Cardiac septum (tissue), 1 donor: ENCODE results near the gene GGT6. TPM values are rescaled to one million over a fixed set of nuclear protein-coding genes. Genes with fewer than 3 reads are reported as not detected.

Experiments used
- DNase-seq: peaks from one replicate; pipeline ENCODE4 v3.0.0-alpha.2; 2020; ENCODE audit warnings: low spot score
- intact Hi-C: fragments of 100-400 bp; cut with DNase I; formaldehyde crosslinking; loops from one replicate; pipeline ENCODE4 v1.14.0; 2022
- total RNA-seq: library from RNA; stranded (reverse); fragmentation: NEBNext Ultra II Directional; extraction: Animal tissue kit (Norgen Biotek cat#: 25700); gene quantifications from one replicate; pipeline ENCODE4 v1.2.1, GENCODE V29; 2021
- donor health status: DM: no; HTN: no; CAD: no.

Gene GGT6
- total RNA-seq, 1 donor from 2014 or later: not detected

GRCh38 chr17:4533523-4534504 lies 26.6 kb downstream of the GGT6 start:
- DNase-seq: no peak
- intact Hi-C loops: no loop called here

GRCh38 chr17:4532860-4533522 lies 27.4 kb downstream of the GGT6 start:
- no peak for DNase-seq
- intact Hi-C loops: no loop called here

GRCh38 chr17:4531988-4532736 lies 28.2 kb downstream of the GGT6 start:
- intact Hi-C loops: no loop called here
- no peak for DNase-seq

GRCh38 chr17:4530799-4531730 lies 29.3 kb downstream of the GGT6 start:
- DNase-seq: no peak
- intact Hi-C loops: no loop called here

- intact Hi-C loops: no loop called here
These were observed 30.7 kb downstream of the GGT6 start for GRCh38 chr17:4529533-4530152.

GRCh38 chr17:4527566-4528125 lies 32.7 kb downstream of the GGT6 start:
- DNase-seq: no peak
- intact Hi-C loops: no loop called here

More at GRCh38 chr17:4529533-4530152, 30.7 kb downstream of the GGT6 start:
- DNase-seq: no peak

GRCh38 chr17:4527134-4527533 lies 33.2 kb downstream of the GGT6 start:
- no peak for DNase-seq
- intact Hi-C loops: no loop called here

- DNase-seq: no peak
- intact Hi-C loops: no loop called here
These were observed 34.5 kb downstream of the GGT6 start for GRCh38 chr17:4525691-4526397.

- no peak for DNase-seq
- intact Hi-C loops: no loop called here
These were observed 36.4 kb downstream of the GGT6 start for GRCh38 chr17:4523946-4524345.

- intact Hi-C loops: no loop called here
- DNase-seq: no peak
These were observed 37.7 kb downstream of the GGT6 start for GRCh38 chr17:4522661-4523060.

- no peak for DNase-seq
- intact Hi-C loops: no loop called here
These were observed 39.3 kb downstream of the GGT6 start for GRCh38 chr17:4520894-4521600.

GRCh38 chr17:4520060-4520893 lies 40.1 kb downstream of the GGT6 start:
- intact Hi-C loops: no loop called here
- no peak for DNase-seq

- no peak for DNase-seq
These were observed 41.0 kb downstream of the GGT6 start for GRCh38 chr17:4519361-4519788.

GRCh38 chr17:4518901-4519300 lies 41.5 kb downstream of the GGT6 start:
- intact Hi-C loops: no loop called here
- DNase-seq: no peak

More at GRCh38 chr17:4519361-4519788, 41.0 kb downstream of the GGT6 start:
- intact Hi-C loops: no loop called here

- intact Hi-C loops: no loop called here
- no peak for DNase-seq
These were observed 43.6 kb downstream of the GGT6 start for GRCh38 chr17:4516735-4517134.

- intact Hi-C loops: no loop called here
- DNase-seq: no peak
These were observed 44.9 kb downstream of the GGT6 start for GRCh38 chr17:4515501-4515900.
